GM18519 (cell line): ENCODE data around the gene BRSK2.

Experiments
- ATAC-seq: cut with Tn5 transposase; IDR thresholded peaks from one replicate; pipeline ENCODE4 v1.9.1; 2021; ENCODE audit warnings: mild to moderate bottlenecking, moderate library complexity; ENCODE audit not compliant: unreplicated experiment, low FRiP score

BRSK2 gene

DNA sequence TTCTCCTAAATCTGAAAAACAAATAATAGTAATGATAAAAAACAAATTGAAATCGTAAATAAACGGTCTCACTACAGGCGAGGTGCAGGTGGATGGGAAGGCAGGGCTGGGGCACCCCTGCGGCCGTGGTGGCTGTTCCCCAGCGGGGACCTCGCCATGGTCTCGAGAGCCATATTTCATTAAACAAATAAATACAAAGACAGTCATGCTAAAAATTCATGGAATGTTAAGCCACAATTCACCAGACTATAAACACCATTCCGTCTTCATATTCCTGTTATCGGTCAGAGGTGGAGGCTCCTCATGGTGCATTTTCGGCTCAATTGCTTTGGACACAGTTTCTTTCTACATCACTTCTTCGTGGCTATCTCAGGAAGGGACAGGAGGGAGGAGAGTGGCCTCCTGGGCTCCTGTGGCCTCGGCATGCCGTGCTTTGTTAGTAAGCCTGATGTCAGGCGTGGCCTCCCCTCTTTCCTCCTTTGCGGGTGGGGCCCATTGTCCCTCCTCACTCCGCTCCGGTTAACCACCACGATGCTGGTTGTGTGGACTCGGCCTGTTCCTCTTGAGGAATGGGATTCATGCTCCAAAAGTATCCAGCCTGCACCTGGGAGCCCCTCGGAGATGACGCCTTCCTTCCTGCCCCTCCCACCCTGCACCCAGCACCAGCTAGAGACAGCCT lies 16.1 kb upstream of the BRSK2 start:
- ATAC-seq = no peak

DNA sequence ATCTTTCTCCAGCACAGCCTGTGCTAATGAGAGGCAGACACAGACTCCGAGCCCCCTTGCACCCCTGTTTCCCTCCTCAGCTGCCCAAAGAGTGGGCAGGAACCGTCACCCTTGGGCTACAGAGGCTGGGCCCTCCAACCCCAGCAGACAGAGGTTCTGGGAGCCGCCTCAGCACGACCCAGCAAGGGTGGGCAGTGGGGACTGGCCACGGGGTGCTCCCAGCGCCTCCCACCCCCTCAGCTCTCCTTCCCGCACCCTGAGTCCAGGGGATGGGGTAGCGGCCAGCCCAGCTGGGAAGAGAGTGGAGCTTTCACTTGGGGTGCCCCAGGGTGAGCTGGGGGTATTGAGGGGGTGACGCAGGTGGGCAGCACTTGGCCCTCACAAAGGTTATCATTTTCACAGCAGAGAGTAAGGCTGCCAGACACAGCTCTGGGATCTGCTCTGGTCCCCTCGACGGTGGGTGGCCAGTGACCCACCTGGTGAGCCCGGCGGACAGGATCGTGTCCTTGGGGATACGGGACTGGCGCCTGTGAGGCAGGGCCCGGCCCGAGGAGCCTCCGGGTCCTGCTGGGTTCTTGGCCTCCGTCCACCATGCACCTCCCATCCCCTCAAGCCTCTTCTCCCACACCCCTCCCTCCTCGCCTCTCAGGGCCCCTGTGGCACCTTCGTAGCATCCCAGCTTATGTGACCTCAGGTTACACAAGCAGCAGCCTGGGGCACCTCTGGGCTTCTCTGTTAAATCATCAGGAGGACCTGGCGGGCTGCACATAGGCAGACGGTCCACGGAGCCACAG lies 14.4 kb upstream of the BRSK2 start:
- no peak for ATAC-seq

DNA sequence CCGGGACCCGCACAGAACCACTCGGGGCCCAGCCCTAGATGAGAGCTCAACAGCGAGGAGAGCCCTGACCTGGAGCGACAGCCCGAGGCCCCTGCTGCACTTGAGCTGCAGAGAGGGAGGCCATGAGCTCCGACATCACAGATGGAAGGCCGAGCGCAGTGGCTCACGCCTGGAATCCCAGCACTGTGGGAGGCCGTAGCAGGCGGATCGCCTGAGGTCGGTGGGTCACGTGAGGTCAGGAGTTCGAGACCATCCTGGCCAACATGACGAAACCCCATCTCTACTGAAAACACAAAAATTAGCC lies 13.8 kb upstream of the BRSK2 start:
- ATAC-seq = no peak

DNA sequence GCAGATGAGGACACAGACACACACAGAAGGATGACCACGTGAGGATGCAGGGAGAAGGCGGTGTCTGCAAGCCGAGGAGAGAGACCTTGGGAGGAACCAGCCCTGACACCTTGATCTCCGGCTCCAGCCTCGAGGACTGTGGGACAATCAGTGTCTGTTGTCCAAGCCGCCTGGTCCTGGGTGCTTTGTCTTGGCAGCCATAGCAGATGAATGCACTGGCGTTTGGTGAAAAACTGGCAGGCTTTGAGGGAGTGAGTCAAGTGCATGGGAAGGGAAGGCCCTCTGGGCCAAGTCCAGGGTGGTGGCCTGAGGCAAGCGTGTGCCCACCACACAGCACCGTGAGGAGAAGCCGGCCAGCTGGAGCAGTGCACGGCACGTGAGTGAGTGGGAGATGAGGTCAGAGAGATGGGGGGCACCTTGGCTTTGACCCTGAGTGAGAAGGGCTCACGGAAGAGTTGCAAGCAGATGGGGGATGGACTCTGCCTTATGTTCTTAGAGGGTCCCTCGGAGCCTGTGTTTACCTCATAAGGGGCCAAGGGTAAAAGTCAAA lies 12.4 kb upstream of the BRSK2 start:
- ATAC-seq = no peak

DNA sequence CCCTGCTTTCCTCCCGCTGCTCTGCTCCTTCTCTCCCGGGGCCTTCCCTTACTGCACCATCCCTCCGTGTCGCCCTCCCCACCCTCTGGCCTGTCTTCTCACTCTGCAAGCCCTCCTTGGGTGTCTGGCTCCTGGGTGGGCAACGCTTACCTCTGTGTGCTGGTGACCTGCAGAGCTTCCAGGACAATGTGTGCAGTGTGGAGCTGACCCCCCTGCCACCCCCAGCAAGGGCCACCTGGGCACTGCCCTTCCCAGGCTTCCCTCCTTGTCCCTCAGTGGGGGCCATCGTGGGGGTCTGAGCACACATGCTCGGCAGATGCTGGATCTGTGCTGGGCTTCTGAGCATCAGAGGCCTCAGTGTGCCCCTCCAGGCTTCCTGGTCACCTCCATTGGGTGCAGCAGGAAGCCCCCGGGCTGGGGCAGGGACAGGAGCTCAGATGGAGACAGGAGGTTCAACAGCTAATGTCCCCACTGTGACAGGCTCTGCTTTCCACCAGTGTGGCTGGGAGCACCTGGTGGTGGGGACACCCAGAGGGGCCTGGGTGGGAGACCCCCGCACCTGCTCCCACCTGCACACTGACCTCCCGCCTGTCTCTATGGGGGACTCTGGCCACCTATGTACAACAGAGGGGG lies 7.8 kb upstream of the BRSK2 start:
- no peak for ATAC-seq

DNA sequence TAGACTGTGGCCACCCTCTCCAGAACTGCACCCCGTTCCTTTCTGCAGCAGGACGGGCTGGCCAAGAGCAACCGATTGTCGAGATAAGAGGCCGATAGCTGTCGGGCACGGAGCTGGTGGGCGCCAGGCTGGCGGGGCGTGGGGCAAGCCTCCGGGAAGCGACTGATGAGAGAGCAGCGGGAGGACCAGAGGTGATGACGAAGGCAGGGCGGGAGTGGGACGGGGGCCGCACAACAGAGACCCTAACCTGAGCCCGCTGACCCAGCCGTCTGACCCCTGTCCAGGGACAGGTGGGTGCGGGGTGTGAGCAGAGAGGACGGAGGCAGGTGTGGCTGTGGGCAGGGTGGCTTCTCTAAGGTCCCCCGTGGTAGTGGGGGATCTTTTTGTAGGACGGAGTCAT lies 7.3 kb upstream of the BRSK2 start:
- no peak for ATAC-seq

DNA sequence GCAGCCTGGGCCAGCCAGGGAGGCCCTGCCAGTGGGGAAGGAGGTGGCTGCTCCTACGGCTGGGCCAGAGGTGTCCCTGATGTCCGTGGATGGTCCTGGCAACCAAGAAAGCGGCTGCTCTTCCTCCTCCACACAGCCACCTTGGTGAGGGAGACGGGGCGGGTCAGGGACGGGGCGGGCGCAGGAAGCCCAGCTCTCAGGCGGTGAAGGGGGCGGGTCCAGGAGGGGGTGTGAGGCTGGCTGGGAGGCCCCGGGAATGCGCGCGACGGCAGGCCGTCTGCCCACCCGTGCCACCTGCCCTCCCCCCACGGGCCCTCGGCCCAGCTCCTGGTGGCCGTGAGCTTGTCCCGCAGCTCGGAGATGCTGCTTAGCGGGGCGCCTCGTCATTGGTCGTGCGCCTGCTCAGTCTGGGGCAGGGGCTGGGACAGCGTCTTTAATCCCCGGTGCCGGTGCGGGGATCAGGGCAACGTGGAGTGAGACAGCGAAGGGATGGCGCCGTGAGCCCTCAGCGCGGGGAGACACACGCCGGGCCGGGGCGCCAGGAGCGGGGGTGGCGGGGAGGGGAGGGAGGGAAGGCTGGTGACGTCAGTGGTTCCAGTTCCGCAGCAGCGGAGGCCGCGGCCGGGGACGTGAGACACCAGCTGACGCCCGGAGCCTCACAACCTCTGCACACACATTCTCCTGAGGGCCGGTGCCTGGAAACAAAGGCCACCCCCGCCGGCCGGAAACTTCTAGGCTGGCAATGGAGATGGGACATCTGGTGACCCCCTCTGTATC lies 6.7 kb upstream of the BRSK2 start:
- ATAC-seq = no peak

DNA sequence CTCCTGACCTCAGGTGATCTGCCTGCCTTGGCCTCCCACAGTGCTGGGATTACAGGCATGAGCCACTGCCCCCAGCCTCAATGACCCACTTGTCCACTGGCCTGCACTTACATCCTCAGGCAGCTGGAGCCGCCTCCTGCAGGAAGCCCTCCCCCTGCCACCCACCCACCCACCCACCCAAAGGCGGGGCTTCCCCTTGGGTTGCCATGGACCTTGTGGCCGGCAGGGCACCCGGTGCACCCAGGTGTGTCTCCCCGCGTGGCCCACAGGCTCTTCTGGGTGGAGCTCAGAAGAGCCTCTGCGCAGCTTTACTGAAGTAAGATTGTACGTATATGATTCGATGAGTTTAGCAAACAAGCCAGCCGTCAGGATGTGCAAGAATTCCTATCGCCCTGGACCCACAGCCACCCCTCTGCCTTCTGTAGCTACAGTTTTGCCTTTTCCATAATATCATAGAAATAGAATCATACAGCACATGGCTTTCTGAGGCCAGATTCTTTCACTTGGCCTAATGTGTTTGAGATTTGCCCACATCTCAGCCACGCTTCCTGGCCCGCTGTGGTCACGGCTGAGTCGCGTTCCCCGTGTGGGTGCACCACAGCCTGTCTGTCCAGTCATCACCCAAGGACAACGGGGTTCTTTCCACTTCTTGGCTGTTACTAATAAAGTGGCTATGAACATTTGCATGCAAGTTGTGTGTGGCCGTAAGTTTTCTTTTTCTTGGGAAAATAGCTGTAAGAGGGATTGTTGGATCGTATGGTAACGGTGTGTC lies 5.3 kb upstream of the BRSK2 start:
- ATAC-seq = no peak

DNA sequence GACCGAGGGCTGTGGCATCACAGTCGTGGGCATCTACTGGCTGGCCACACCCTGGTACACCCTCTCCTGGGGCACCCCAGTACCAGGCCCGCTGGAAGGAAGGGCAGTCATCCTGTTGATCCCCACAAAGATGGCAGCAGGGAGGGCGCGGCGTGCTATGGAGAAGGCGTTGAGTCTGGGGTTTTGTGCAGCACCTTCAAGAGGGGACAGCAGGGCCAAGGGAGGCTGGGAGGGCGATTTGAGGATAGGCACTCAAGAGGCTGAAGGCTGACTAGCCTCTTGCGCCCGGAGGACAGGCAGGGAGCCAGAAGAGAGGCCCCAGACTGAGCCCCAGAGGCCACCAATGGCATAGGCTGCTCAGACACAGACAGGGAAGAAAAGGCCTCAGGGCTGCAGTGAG lies 2.2 kb upstream of the BRSK2 start:
- no peak for ATAC-seq

DNA sequence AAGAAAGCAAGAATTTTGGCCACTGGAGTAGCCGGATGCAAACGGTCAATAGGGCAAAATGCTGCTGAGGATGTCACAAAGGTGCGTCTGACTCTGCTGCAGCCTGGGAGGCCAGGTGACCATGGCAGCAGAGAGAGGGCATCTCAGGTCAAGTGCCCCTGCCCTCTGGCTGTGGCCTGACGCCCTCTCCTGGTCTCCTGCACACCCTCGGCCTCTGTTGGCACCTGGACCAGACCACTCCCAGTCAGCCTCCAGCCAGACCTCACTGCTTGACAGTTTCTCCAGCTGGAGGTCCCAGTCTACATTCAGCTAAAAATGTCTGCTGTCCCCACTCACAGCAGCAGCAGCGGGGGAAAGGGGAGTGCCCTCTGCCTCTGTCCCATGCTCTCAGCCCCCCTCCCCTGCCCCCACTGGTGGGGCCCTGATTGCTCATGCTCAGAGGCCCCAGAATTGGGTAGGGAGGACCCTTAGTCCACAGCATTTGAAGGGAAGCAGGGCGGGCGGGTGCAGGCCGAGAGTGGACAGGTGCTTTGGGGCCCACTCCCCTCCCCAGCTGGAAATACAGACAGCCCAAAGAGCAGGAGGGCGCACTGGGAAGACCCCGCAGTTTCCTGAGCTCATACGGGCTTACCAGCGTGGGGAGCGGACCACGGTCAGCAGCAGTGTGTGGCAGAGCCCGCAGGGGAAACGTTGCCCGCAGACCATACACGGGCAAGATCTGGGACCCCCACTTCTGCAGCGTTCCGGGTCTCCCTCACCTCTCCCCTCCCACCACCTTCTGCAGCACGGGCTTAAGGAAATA lies 1.6 kb upstream of the BRSK2 start:
- ATAC-seq = no peak

DNA sequence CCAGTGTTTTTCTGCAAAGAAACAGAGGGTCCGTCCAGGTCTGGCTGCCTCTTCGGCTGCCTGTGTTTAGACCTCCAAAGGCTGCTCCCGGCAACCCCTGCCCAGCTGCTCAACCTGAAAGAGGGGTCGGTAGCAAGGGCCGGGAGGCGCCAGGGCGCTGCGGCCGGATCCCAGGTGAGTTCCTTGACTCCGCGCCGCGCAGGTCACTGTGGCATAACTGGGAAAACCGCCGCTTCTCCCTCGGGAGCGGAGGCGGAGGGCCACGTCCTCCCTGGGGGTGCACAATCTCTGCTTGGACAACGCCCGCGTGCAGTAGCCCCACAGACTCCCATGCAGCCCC lies 1.0 kb upstream of the BRSK2 start:
- ATAC-seq = no peak

DNA sequence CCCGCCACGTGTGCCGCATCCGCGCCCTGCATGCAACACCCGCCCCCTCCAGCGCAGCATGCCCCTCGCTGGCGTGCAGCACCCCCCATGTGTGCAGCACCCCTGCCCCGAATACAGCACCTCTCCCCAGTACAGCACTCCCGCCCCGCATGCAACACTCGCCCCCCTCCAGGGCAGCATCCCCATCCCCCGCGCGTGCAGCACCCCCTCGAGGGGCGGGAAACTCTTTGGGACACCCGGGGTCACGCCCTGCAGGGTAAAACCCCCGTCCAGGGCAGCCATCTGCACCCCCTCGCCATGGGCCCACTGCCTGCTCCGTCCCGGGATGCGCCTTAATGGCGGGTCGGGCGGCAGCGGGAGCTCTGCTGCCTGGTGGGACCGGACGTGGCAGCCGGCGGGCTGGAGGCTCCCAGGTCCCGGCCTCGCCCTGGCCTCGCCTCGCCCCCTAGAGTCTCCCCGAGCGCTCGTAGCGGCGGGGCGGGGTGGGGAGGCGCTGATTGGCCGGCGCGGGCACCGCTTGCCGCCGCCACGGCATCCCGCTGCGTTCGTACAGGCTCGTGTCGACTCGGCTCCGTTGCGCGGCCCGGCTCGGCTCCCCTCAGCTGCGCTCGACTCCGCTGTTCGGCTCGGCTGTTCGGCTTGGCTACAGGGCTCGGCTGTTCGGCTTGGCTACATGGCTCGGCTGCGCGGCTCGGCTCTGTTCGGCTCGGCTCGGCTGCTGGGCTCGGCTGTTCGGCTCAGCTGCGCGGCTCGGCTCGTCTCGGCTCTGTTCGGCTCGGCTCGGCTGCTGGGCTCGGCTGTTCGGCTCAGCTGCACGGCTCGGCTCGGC lies 417 bp upstream of the BRSK2 start:
- peak; percentile 89 for ATAC-seq

DNA sequence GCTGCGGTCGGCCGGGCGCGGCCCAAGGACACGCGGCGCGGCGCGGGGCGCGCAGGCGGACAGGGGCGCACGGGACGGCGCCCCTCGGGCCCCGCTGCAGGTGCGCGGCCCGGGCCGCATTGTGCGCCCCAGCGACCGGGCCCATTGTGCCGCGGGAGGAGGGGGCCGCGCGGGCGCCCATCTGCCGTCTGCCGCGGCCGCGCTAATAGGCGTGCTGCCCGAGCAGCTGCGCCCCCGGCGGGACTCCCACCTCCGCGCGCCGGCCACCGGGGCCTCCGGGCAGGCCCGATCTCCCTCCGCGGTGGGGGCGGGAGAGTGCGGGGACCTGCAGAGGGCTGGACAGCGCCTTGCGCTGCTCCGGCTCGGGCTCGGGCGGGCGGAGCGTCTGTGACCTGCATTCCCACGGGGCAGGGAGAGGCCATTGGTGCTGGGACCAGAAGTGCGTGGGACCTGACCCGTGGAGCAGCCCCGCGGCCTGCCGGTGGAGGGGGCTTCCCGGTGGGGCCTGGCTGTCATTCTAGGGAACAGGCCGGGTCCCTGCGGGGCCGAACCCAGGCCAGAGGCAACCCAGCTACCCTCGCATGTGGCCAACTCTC lies 933 bp downstream of the BRSK2 start:
- ATAC-seq = no peak

DNA sequence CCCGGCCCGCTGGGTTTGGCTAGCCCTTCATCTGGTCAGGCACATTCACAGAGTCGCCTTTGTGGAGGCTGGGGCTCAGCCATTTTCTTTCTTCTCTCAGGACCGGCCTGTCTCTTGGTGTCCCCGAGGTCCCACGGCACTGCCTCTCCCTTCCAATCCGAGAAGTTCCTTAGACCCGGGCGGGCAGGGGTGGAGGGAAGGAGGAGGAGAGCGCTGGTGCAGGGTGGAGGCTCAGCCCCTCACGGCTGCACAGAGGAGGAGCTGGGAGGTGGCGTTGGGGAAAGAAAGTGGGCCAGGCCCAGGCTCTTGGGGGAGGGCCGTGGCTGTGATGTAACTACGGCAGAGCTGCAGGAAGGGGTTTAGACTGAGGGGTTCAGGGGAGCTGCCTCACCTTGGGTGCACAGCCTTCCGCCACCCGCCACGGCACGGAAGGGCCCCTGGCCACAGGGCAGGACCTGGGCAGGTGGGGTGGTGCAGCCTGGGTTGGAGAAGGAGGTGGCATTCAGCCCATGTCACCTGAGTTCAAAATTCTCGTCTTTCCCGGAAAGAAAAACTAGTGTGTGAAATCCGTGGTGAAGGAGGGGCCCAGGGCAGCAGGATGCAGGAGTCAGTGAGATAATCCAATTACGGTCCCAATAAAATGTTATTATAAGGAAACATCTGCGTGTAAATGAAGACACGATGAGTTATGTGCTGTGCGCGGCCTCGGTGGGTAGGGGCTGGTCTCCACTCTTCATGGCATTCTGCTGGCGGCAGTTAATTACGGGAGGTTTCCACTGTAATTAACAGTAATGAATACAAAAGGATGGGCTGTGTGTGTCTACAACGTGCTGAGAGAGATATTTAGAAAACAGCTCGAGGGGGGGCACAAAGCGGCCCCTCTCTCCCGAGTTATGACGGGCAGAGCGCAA lies 1.7 kb downstream of the BRSK2 start:
- ATAC-seq = no peak

DNA sequence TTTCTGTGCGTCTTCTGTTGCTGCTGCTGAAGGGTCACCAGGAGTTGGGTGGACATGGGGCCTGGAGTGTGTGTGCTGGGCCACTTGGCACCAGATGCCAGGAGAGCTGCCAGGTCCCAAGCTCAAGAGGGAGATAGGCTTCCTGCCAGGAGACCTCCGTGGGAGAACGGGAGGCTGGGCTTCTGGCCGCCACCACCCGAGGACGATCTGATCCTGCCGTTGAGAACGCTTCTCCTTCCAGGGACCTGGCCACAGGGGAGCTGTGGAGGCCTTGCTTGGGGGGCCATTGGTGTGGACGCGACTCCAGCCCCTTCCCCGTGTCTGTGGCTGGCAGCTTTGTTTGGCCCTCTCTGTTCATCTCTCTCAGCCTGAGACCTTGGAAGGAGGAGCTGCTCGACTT lies 2.4 kb downstream of the BRSK2 start:
- no peak for ATAC-seq

DNA sequence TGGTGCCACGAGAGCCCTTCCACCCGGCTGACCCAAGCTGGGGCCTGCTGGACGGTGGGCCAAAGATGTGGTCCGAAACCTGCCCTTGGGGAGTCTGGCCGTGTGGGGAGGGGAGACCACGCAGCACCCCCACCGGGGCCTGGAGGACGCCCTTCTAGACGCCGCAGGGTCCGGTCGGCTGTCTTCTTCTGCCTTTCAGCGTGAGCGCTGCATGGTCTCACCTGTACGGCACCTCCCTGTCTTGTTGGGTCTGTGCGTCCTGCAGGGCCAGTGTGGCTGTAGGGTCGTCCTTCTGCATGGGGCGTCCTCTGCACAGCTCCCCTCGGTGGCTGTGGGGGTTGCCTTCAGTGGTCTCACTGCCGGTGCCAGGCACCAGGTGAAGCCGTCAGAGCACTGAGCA lies 2.8 kb downstream of the BRSK2 start:
- no peak for ATAC-seq

DNA sequence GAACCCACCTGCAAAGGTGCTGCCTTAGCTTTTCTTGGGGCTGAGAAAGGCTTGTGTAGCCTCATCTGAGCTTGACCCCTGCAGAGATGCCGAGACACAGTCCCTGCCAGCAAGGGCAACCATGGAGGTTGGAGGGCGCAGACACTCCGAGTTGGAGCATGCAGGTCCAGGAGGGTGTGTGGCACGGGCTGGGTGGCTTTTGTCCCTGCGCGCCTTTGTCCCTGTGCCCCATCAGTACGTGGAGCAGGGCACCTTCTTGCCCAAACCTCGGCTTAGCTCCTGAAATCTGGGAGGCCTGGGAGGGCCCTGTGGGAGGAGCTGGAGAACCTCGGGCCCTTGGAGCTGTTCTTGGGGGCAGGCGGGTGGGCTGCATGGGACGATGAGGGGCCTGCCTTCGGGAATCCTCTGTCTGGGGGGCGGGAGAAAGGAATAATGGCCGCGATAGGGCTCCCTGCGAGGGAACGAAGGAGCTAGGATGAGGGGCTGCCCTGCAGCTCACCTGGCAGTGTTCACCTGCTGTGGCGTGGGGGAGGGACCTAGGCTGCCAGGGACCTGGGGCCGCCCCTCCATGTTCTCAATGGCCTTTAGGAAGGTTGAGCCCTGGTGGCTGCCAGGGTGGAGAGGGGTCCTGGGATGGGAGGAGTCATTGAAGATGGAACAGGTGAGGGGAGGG lies 3.4 kb downstream of the BRSK2 start:
- no peak for ATAC-seq
